IPS-11a (cell line): ENCODE measurements around the gene SSUH2.

ENCODE experiments used
- H3K4me3 ChIP-seq: one replicate; pipeline ENCODE4 v1.5.1; 2013; ENCODE audit warnings: low read depth, low read length, control low read depth

SSUH2 gene

GRCh38 chr3:8619548-8619947, 25.1 kb downstream of the SSUH2 start:
- no peak overlapping the region for H3K4me3 ChIP-seq

- H3K4me3 ChIP-seq = no peak overlapping the region
Observed at GRCh38 chr3:8618950-8619349, 25.6 kb downstream of the SSUH2 start.

- H3K4me3 ChIP-seq = no peak overlapping the region
Observed at GRCh38 chr3:8617921-8618320, 26.7 kb downstream of the SSUH2 start.

DNA sequence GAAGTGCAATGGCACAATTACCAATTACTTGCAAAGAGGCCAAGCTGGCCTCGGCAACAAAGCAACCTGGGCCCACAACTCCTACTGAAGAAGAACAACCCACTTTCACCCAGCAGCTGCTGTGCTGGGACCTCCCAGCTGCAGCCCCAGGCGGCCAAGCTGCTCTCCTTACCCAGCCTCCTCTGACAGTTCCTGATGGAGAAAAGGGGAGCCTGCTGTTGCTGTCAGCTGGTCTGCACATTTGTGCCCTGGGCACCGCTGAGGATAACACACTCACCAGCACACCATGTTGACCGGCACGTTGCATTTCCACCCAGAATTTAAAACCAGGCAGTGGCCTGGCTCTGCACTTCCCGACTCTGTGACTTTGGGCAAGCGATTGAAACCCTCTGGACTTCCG, 33.6 kb downstream of the SSUH2 start:
- H3K4me3 ChIP-seq = no peak overlapping the region

DNA sequence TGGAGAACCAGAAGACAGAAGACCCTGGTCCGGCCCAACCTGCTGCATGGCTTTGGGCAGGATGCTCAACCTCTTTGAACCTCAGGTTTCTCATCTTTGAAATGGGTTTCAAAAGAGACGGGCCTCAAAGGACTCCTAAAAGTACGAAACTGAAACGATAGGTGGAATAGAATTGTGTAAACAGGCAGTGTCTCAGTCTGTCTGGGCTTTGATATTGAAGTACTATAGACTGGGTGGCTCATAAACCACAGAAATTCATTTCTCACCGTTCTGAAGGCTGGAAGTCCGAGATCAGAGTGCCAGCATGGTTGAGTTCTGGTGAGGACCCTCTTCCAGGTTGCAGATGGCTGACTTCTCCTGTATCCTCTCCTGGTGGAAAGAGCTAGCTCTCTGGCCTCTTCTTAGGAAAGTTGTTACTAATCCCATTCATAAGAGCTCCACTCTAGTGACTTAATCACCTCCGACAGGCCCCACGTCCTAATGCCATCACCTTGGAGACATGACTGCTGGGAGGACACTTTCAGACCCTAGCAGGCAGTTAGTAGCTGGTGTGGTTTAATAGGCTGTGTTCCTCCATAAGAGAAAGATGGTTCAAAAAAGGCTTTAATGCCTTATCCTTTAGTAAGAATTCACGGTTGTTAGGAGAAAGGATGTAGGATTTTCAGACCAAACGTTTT, 35.7 kb downstream of the SSUH2 start:
- H3K4me3 ChIP-seq = no peak overlapping the region

- H3K4me3 ChIP-seq = no peak overlapping the region
Observed at GRCh38 chr3:8608041-8608790, 36.4 kb downstream of the SSUH2 start.

GRCh38 chr3:8607234-8608040, 37.2 kb downstream of the SSUH2 start:
- no peak overlapping the region for H3K4me3 ChIP-seq

GRCh38 chr3:8606701-8607231, 37.8 kb downstream of the SSUH2 start:
- no peak overlapping the region for H3K4me3 ChIP-seq

GRCh38 chr3:8604988-8605387, 39.6 kb downstream of the SSUH2 start:
- H3K4me3 ChIP-seq = no peak overlapping the region

- H3K4me3 ChIP-seq = no peak overlapping the region
Observed at GRCh38 chr3:8604006-8604405, 40.6 kb downstream of the SSUH2 start.

DNA sequence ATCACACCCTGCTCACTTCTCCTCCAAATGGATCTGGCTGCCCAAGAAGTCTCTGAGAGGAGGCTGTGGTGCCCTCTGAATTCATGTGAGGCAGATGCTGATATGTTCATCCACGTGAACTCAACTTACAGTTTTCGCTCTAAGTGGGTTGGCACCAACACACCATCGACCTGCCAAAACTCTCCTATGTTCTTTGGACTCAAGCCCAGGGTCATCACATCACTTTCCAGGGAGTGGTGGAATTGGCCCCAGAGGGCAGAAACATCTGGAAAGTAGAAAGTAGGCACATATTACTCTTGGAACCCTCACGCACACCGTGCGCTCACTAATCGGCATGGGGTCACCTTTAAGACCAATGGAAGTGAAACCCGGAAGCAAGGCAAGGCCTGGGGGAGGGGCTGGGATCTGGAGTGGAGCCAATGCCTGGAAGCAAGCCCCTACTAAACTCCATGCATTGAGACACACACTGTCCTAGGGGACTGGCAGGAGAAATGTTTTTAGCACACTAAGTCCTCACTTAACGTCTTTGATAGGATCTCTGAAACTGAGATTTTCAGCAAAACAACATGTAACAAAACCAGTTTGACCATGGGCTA, 41.4 kb downstream of the SSUH2 start:
- no peak overlapping the region for H3K4me3 ChIP-seq

- no peak overlapping the region for H3K4me3 ChIP-seq
Observed at GRCh38 chr3:8600457-8600856, 44.1 kb downstream of the SSUH2 start.

DNA sequence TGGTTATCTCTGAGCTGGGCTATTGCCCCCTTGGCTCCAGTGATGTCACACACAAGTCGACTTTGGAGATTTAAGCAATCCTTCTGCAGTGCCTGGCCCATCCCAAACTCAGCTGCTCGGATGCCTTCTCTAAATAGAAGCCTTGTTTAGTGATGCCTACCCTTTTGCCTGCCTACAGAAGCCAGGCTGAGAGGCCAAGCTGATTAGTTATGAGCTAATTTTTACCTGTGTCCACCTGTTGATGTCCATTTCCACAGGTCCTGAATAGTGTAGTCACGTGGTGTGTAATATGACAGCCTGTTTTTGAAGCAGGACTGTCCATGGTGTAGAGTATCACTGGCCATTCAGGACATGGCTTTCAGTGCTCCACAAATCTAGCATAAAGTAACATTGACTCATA, 45.5 kb downstream of the SSUH2 start:
- H3K4me3 ChIP-seq = no peak overlapping the region

DNA sequence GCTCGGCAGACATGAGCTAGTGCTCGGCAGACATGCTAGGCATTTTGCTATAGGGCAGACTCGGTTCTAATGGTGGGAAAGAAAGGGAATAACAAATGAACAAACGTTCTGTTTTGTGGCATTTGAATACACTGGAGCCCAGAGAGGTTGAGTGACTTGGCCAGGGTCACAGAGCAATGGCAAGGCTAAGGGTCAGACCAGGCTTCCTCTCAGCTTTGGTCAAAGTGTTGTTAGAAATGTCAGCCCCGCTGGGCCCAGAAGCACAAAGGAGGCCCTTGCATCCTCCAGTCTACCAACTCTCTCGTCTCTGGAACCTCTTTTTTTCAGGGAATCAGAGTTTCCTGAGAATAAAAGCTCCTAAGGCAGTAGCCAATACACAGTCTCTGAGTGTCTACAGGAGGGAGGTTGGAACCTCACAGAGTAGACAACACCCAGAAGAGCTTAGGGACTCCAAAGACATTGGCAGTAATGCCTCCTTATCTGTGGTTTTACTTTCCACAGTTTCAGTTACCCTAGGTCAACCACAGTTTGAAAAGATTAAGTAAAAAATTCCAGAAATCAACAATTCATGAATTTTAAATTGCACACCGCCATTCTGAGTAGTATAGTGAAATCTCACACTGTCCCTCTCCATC, 47.3 kb downstream of the SSUH2 start:
- H3K4me3 ChIP-seq = no peak overlapping the region

- H3K4me3 ChIP-seq = no peak overlapping the region
Observed at GRCh38 chr3:8596321-8597218, 48.0 kb downstream of the SSUH2 start.

DNA sequence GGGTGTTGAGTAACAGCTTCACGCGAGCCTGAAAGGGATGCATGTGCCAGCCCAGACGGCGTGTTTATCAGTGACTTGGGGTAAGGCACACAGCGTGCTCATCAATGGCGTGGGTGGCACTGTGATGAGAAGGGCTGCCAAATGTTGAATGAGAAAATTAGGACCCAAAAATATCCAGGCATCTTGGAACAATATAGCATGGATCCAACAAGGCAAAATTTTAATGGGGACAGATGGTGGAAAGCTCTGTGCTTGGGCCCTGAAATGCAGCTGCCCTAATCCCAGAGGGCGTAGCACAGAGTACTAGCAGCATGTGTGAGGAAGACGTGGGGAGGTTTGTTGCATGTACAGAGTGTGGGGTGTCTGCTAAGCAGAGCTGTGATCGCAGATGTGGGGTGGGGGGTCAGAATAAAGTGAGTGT, 48.9 kb downstream of the SSUH2 start:
- H3K4me3 ChIP-seq = no peak overlapping the region

DNA sequence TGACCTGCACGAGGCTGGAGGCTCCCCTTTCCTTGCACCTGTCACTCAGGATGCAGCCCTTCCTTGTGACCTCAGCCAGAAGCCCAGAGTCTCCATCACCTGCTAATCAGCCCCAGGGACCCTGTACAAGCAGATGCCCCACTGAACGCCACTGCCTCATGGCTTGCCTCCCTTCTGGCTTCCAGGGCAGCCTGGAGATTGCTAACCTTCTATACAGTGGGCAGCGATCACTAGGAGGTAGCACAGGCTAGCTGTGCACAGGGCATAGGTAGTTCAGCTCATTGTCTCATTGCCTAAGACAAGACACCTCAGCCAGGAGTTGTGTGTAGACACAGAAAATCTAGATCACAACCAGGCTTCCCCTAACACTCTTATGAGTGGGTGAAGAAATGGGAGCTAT, 49.3 kb downstream of the SSUH2 start:
- H3K4me3 ChIP-seq = no peak overlapping the region

DNA sequence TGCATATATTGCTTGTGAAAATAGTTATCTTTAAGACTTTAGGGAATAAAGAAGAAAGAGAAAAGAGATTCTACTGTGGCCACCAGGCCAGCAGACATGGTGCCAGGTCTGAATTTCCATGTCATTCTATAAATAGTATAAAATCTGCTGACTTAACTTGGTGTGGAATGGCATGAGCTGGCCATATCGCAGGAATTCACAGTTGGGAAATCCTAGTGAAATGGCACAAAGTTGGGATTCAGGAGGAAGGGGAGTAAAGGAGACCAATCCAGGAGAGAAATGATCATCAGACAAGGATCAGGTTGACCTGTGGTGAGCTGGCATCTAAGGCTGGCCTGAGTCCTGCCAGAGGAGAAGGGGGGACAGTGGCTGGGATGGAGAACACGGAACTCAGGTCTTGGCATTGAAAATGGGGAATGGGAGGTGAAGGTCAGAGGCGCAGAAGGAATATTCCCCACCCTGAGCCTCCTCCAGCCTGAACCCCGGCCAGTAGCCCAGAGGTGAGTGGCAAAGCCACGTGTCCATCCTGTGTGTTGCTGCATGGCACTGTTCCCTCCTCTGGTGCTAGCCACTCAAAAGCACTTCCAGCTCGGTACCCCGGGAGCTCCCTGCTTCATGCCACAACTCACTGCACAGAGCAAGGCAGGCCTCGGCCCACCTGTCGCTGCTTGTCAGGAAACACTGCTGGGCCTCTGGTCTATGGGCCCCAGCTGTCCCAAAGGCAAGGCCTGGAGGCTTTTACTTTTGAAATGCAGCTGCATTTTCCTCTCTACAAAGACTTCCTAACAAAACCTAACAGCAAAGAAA, 51.4 kb downstream of the SSUH2 start:
- H3K4me3 ChIP-seq = no peak overlapping the region
